ENCODE results near the gene C14orf93. TPM values are rescaled to one million over a fixed set of nuclear protein-coding genes. Genes with fewer than 3 reads are reported as not detected.

C14orf93 gene
- total RNA-seq, 1 donor from 2014 or later: 16.0 TPM

- intact Hi-C loops (cut with DNase I): no loop called here
- Histone ChIP-seq H3K4me1 (peaks cover 23% of the 10 kb centered on the region), H3K4me3 (no peak overlapping the region), H3K27me3 (no peaks in the 10 kb centered on the region), H3K9me3 (no peaks in the 10 kb centered on the region), H3K36me3 (peaks cover 0 to 6% of the 10 kb centered on the region in 2 donors), H3K27ac (no peak overlapping the region)
- TF ChIP-seq CTCF (IDR thresholded peaks at IDR 0.05) (no peak), POLR2AphosphoS5 (IDR thresholded peaks at IDR 0.05; ENCODE audit: insufficient read depth in 1 of 2, low read depth in 1 of 2) (no peak), POLR2A (IDR thresholded peaks at IDR 0.05) (no peak)
- no peak for DNase-seq (ENCODE audit: extremely low spot score in 2 of 2)
Observed at GRCh38 chr14:23054000-23054811, 44.3 kb upstream of the C14orf93 start.

GRCh38 chr14:23053426-23053825, 43.5 kb upstream of the C14orf93 start:
- H3K9me3 ChIP-seq: no peaks in the 10 kb centered on the region
- intact Hi-C loops (cut with DNase I): no loop called here
- no peak overlapping the region for H3K27ac ChIP-seq
- H3K36me3 ChIP-seq: no peaks in the 10 kb centered on the region
- no peak overlapping the region for H3K4me3 ChIP-seq
- H3K27me3 ChIP-seq: no peaks in the 10 kb centered on the region
- DNase-seq (ENCODE audit: extremely low spot score in 2 of 2): no peak
- peaks cover 23% of the 10 kb centered on the region for H3K4me1 ChIP-seq
- TF ChIP-seq POLR2AphosphoS5 (IDR thresholded peaks at IDR 0.05; ENCODE audit: insufficient read depth in 1 of 2, low read depth in 1 of 2) (no peak), POLR2A (IDR thresholded peaks at IDR 0.05) (no peak), CTCF (IDR thresholded peaks at IDR 0.05) (no peak)

- DNase-seq (ENCODE audit: extremely low spot score in 2 of 2): no peak
- Histone ChIP-seq H3K27me3 (no peaks in the 10 kb centered on the region), H3K36me3 (no peaks in the 10 kb centered on the region), H3K4me3 (no peak overlapping the region), H3K4me1 (peaks cover 16% of the 10 kb centered on the region), H3K27ac (no peak overlapping the region), H3K9me3 (no peaks in the 10 kb centered on the region)
- intact Hi-C loops (cut with DNase I): no loop called here
- TF ChIP-seq CTCF (IDR thresholded peaks at IDR 0.05): no peak
- no peak for TF ChIP-seq POLR2A (IDR thresholded peaks at IDR 0.05)
- TF ChIP-seq POLR2AphosphoS5 (IDR thresholded peaks at IDR 0.05; ENCODE audit: insufficient read depth in 1 of 2, low read depth in 1 of 2): no peak
Observed at GRCh38 chr14:23052671-23053070, 42.7 kb upstream of the C14orf93 start.

- intact Hi-C loops (cut with DNase I): no loop called here
- Histone ChIP-seq H3K27ac (no peak overlapping the region), H3K36me3 (no peaks in the 10 kb centered on the region), H3K4me3 (no peak overlapping the region), H3K27me3 (no peaks in the 10 kb centered on the region), H3K4me1 (peaks cover 15% of the 10 kb centered on the region), H3K9me3 (no peaks in the 10 kb centered on the region)
- TF ChIP-seq POLR2A (IDR thresholded peaks at IDR 0.05) (no peak), POLR2AphosphoS5 (IDR thresholded peaks at IDR 0.05; ENCODE audit: insufficient read depth in 1 of 2, low read depth in 1 of 2) (no peak), CTCF (IDR thresholded peaks at IDR 0.05) (no peak)
- DNase-seq (ENCODE audit: extremely low spot score in 2 of 2): no peak
Observed at GRCh38 chr14:23052182-23052623, 42.3 kb upstream of the C14orf93 start.
